Measurements from ENCODE around the gene ZNF653.

Gene ZNF653

DNA sequence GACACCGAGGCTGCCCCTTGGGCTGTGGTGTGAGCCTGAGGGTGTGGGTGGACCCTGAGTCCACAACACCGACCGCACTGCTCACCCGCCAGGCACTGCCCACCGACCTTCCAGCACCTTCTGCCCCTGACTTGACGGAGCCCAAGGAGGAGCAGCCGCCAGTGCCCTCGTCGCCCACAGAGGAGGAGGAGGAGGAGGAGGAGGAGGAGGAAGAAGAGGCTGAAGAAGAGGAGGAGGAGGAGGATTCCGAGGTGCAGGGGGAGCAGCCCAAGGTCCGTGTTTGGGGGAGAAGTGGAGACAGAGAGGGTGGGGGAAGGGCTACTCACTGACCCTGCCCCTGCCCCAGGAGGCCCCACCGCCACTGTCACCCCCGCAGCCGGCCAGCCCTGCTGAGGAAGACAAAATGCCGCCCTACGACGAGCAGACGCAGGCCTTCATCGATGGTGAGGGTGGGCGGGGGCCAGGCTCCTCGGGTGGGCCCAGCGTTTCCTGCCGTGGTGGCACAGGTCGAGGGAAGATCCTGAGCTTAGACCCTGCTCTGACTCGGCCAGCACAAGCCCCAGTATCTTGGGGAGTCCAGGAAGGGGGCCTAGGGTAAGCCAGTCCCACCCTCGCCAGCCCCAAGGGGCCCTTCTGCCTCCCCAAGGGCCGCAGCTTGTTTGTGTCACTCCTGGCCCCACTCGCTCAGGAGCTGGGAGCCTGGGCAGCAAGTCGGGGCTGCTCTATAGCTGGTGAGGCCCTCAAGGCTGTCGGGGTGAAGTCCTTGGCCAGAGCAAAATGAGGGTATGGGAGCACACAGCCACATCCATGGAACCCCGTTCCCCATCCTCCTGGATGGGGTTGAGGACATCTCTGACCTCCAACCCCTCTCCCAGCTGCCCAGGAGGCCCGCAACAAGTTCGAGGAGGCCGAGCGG, 58.0 kb downstream of the ZNF653 start:
- H3K4me3 ChIP-seq (ENCODE audit: low read depth, low read length), result no peak overlapping the region
- DNase-seq (ENCODE audit: low read depth), result no peak
- TF ChIP-seq CTCF (IDR thresholded peaks at IDR 0.05; ENCODE audit: insufficient read depth, low read depth, low read length, missing control alignments), result no peak

GRCh38 chr19:11446652-11447301, 58.9 kb downstream of the ZNF653 start:
- H3K4me3 ChIP-seq (ENCODE audit: low read depth, low read length), result no peak overlapping the region
- TF ChIP-seq CTCF (IDR thresholded peaks at IDR 0.05; ENCODE audit: insufficient read depth, low read depth, low read length, missing control alignments), result peak; percentile 70
- DNase-seq (ENCODE audit: low read depth), result no peak

GRCh38 chr19:11446271-11446651, 59.4 kb downstream of the ZNF653 start:
- TF ChIP-seq CTCF (IDR thresholded peaks at IDR 0.05; ENCODE audit: insufficient read depth, low read depth, low read length, missing control alignments), result no peak
- no peak for DNase-seq (ENCODE audit: low read depth)
- H3K4me3 ChIP-seq (ENCODE audit: low read depth, low read length), result no peak overlapping the region

DNA sequence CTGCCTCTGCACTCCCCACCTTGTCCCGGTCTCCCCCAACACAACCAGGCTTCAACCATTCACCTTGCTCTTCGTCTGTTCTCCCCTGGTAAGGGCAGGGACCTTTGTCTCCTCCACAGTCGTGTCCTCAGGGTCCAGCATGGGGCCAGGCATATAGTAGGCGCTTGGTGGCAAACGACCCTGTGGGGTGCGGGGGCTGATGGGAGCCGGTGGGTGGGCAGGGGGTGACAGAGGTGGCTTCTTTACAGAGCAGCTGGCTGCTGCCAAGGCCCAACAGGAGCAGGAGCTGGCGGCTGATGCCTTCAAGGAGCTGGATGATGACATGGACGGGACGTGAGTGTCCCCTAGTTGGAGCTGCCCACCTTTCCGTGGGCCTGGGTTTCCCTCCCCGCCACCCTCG, 60.5 kb downstream of the ZNF653 start:
- H3K4me3 ChIP-seq (ENCODE audit: low read depth, low read length), result no peak overlapping the region
- TF ChIP-seq CTCF (IDR thresholded peaks at IDR 0.05; ENCODE audit: insufficient read depth, low read depth, low read length, missing control alignments), result no peak
- no peak for DNase-seq (ENCODE audit: low read depth)

- TF ChIP-seq CTCF (IDR thresholded peaks at IDR 0.05; ENCODE audit: insufficient read depth, low read depth, low read length, missing control alignments), result no peak
- DNase-seq (ENCODE audit: low read depth), result no peak
These were observed 61.6 kb downstream of the ZNF653 start for GRCh38 chr19:11444059-11444458.

DNA sequence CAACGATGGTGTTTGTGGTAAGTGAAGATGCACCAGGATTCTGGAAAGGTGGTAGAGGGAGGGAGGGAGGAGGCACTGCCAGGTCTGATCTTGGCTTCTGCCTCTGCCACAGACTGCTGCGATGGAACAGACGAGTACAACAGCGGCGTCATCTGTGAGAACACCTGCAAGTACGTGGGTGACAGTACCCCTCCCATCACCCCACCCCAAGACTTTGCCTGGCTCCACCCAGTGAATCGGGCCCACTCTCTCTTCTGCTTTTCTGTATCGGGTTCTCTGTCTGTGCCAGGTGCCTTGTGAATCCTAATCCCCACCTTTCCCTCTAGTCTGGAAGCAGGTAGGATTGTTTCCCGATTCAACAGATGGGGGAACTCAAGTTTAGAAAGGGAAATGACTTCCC, 67.7 kb downstream of the ZNF653 start:
- DNase-seq (ENCODE audit: low read depth), result no peak
- no peak overlapping the region for H3K4me3 ChIP-seq (ENCODE audit: low read depth, low read length)
- TF ChIP-seq CTCF (IDR thresholded peaks at IDR 0.05; ENCODE audit: insufficient read depth, low read depth, low read length, missing control alignments), result no peak

More at GRCh38 chr19:11444059-11444458, 61.6 kb downstream of the ZNF653 start:
- no peak overlapping the region for H3K4me3 ChIP-seq (ENCODE audit: low read depth, low read length)

Data from GM12865 (cell line).